H1 (cell line): Measurements from ENCODE around the gene DMRT1. TPM values are rescaled to one million over a fixed set of nuclear protein-coding genes. Genes with fewer than 3 reads are reported as not detected.

Experiments used
- BRCA1 ChIP-seq: IDR thresholded peaks from 2 replicates; pipeline ENCODE4 v1.6.1; 2012; ENCODE audit warnings: low read depth, low read length, improper control_type of control experiment
- CHD7 ChIP-seq: fragments of 300-600 bp; sonication (generic); IDR thresholded peaks from 2 replicates; pipeline ENCODE4 v1.7.1; 2012; ENCODE audit warnings: low read length, moderate library complexity, mild to moderate bottlenecking, inconsistent platforms; ENCODE audit not compliant: insufficient replicate concordance
- POU5F1 ChIP-seq: IDR thresholded peaks from 2 replicates; pipeline ENCODE4 v1.6.1; 2011; ENCODE audit warnings: low read depth, mild to moderate bottlenecking, low read length, moderate library complexity
- SIX5 ChIP-seq: IDR thresholded peaks from 2 replicates; pipeline ENCODE4 v1.6.1; 2011; ENCODE audit warnings: mild to moderate bottlenecking, low read depth, low read length
- SP2 ChIP-seq: IDR thresholded peaks from 2 replicates; pipeline ENCODE4 v1.6.1; 2012; ENCODE audit warnings: mild to moderate bottlenecking, low read length, inconsistent platforms
- TAF7 ChIP-seq: optimal IDR thresholded peaks from 2 replicates; pipeline ENCODE3; 2011; ENCODE audit warnings: low read depth, mild to moderate bottlenecking, inconsistent platforms, low read length, moderate library complexity, borderline replicate concordance
- polyA plus RNA-seq, 7 experiments: library from polyadenylated mRNA; depleted of rRNA in 3 of 7; stranded (reverse) in 5 of 7; unstranded in 2 of 7; fragments of >200 nt in 5 of 7; fragments of 200-250 nt in 2 of 7; gene quantifications; 1 replicate in 5 of 7; 2 replicates in 1 of 7; 4 replicates in 1 of 7; pipeline versions ENCODE4 v1.2.1 to v1.2.3, GENCODE V29; 2011 to 2013; ENCODE audit warnings: missing spikeins in 2 of 7, mixed read lengths in 2 of 7
- total RNA-seq: library from RNA; stranded (reverse); fragmentation: NEBNext Ultra II Directional; extraction: Animal tissue kit (Norgen Biotek cat#: 25700); gene quantifications from 2 replicates; pipeline ENCODE4 v1.2.1, GENCODE V29; 2021

Gene DMRT1
- total and polyA plus RNA-seq, 2 of the 8 experiments (the other 6 are each of a cell fraction or from before 2014, with no cell fraction given) = 0.15 TPM; not detected in 1

- TF ChIP-seq CHD7 = no peak
- TF ChIP-seq POU5F1 = no peak
- TF ChIP-seq BRCA1 = no peak
- no peak for TF ChIP-seq SP2
- TF ChIP-seq TAF7 = no peak
- TF ChIP-seq SIX5 = no peak
Measured at GRCh38 chr9:860706-861105, 19.2 kb downstream of the DMRT1 start (continued).
